ENCODE results near the gene PML.

- TF ChIP-seq CTCF (conservative IDR thresholded peaks at IDR 0.05) (no peak), EZH2 (IDR thresholded peaks at IDR 0.05; ENCODE audit: low read depth) (no peak)
These were observed 42.9 kb upstream of the PML start for GRCh38 chr15:73951601-73952000.

Measured in PC-9 (cell line).